ENCODE measurements around the gene COL6A1. TPM values are rescaled to one million over a fixed set of nuclear protein-coding genes. Genes with fewer than 3 reads are reported as not detected.

COL6A1 gene
- total RNA-seq, 1 experiment from 2014 or later, result 87.5 TPM

DNA sequence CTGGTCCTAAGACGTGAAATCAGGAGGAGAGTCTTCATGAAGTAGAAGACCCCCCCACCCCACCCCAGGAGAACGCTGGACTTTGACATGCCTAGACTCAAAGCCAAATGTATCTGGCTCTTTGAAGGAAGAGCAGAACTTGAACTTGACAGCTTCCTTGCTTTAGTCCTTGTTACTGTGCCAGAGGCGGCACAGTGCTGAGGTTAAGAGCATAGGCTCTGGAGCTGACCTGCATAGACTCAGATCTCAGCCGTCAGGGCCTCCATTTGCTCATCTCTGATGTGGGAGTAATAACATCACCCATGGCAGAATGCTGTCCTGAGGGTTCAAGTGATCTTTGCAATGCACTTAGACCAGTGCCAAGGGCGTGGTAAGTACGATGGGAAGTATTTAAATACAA lies 39.0 kb downstream of the COL6A1 start:
- Histone ChIP-seq H3K4me1 (ENCODE audit: control insufficient read depth in 1 of 2, insufficient read depth in 2 of 2, low read length in 2 of 2) (no peaks in the 10 kb centered on the region), H3K27ac (ENCODE audit: low read depth, low read length) (no peak overlapping the region), H3K9me2 (ENCODE audit: insufficient read depth) (no peaks in the 10 kb centered on the region), H3K36me3 (ENCODE audit: control insufficient read depth in 1 of 2, insufficient read depth in 2 of 2, low read length in 2 of 2) (no peaks in the 10 kb centered on the region), H2AFZ (ENCODE audit: low read depth, low read length, poor library complexity, severe bottlenecking) (no peak overlapping the region), H3K9me3 (ENCODE audit: control insufficient read depth in 1 of 2, insufficient read depth in 1 of 2, low read depth in 1 of 2, low read length in 2 of 2) (no peaks in the 10 kb centered on the region), H3K9ac (ENCODE audit: low read length) (no peak overlapping the region), H3K4me3 (replicated peaks in 1 of 2; ENCODE audit: low read depth in 1 of 2, low read length in 2 of 2) (no peak overlapping the region), H3K27me3 (ENCODE audit: insufficient read depth, low read length) (peaks cover 14% of the 10 kb centered on the region; the same call in 1 of the 2 replicates), H3K4me2 (ENCODE audit: low read length) (no peak overlapping the region), H3K79me2 (ENCODE audit: insufficient read depth, low read length) (no peaks in the 10 kb centered on the region), H4K20me1 (ENCODE audit: insufficient read depth) (no peaks in the 10 kb centered on the region)
- BruUV-seq (replicated peaks), result no TSS peak
- ATAC-seq, result no peak
- CTCF ChIA-PET, result no interaction called here
- intact Hi-C loops (cut with micrococcal nuclease), result no loop called here
- POLR2A ChIA-PET, result no interaction called here
- no peak for DNase-seq (ENCODE audit: low read depth, low spot score)
- TF ChIP-seq SRF (IDR thresholded peaks at IDR 0.05; ENCODE audit: low read depth) (no peak), ZNF274 (IDR thresholded peaks at IDR 0.05; ENCODE audit: low read depth, low read length) (no peak)
- RAD21 ChIA-PET (ENCODE audit: low non-redundant PET in 1 of 2, low total read pairs in 2 of 2, uncharacterized antibody in 2 of 2, unreplicated experiment in 2 of 2), result no interaction called here

DNA sequence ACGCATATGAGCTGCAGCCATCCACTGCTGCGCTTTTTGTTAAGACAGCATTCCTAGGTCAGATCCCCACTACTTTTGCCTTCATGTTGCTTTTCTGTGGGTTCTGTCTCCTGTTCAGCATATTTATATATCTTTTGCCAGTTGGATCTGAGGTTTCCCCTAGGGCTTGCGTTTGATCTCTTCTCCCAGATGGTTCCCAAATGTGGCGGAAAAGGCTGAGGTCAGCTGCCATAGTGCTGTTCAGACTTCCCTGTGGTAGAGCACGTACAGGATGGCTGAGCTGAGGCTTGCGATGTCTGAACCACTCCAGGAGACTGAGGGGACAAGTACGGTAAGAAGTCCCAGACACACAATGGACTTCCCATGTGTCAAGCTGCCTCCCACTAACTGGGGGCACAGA lies 39.8 kb downstream of the COL6A1 start:
- no peaks in the 10 kb centered on the region for H3K4me1 ChIP-seq (ENCODE audit: control insufficient read depth in 1 of 2, insufficient read depth in 2 of 2, low read length in 2 of 2)
- no peak overlapping the region for H3K4me2 ChIP-seq (ENCODE audit: low read length)
- no peak overlapping the region for H3K27ac ChIP-seq (ENCODE audit: low read depth, low read length)
- no peak overlapping the region for H3K9ac ChIP-seq (ENCODE audit: low read length)
- H3K27me3 ChIP-seq (ENCODE audit: insufficient read depth, low read length), result peaks cover 7% of the 10 kb centered on the region; the same call in 1 of the 2 replicates
- no peak overlapping the region for H2AFZ ChIP-seq (ENCODE audit: low read depth, low read length, poor library complexity, severe bottlenecking)
- BruUV-seq (replicated peaks), result no TSS peak
- ChIA-PET POLR2A (no interaction called here), RAD21 (ENCODE audit: low non-redundant PET in 1 of 2, low total read pairs in 2 of 2, uncharacterized antibody in 2 of 2, unreplicated experiment in 2 of 2) (no interaction called here), CTCF (no interaction called here)
- H3K36me3 ChIP-seq (ENCODE audit: control insufficient read depth in 1 of 2, insufficient read depth in 2 of 2, low read length in 2 of 2), result no peaks in the 10 kb centered on the region
- DNase-seq (ENCODE audit: low read depth, low spot score), result no peak
- no peak for ATAC-seq
- H3K79me2 ChIP-seq (ENCODE audit: insufficient read depth, low read length), result no peaks in the 10 kb centered on the region
- H4K20me1 ChIP-seq (ENCODE audit: insufficient read depth), result no peaks in the 10 kb centered on the region
- intact Hi-C loops (cut with micrococcal nuclease), result no loop called here
- H3K4me3 ChIP-seq (replicated peaks in 1 of 2; ENCODE audit: low read depth in 1 of 2, low read length in 2 of 2), result no peak overlapping the region
- H3K9me3 ChIP-seq (ENCODE audit: control insufficient read depth in 1 of 2, insufficient read depth in 1 of 2, low read depth in 1 of 2, low read length in 2 of 2), result no peaks in the 10 kb centered on the region
- no peaks in the 10 kb centered on the region for H3K9me2 ChIP-seq (ENCODE audit: insufficient read depth)
- TF ChIP-seq CEBPB (IDR thresholded peaks at IDR 0.05; ENCODE audit: low read depth) (no peak), SIN3A (IDR thresholded peaks at IDR 0.05; ENCODE audit: low read depth) (no peak), CBX3 (IDR thresholded peaks at IDR 0.05; ENCODE audit: low read depth) (no peak), EGR1 (IDR thresholded peaks at IDR 0.05; ENCODE audit: low read depth) (no peak), ELF1 (IDR thresholded peaks at IDR 0.05; ENCODE audit: borderline replicate concordance, low read depth) (no peak), TCF7L2 (IDR thresholded peaks at IDR 0.05; ENCODE audit: borderline replicate concordance, extremely low read depth, insufficient read depth, insufficient read length) (no peak), YY1 (IDR thresholded peaks at IDR 0.05; ENCODE audit: extremely low read depth, insufficient replicate concordance, low read depth, low read length) (no peak), ZNF274 (IDR thresholded peaks at IDR 0.05; ENCODE audit: low read depth, low read length) (no peak), ZBTB33 (IDR thresholded peaks at IDR 0.05; ENCODE audit: extremely low read depth, insufficient replicate concordance, low read length) (no peak), POLR2AphosphoS5 (IDR thresholded peaks at IDR 0.05; ENCODE audit: low read depth, low read length) (no peak), EZH2 (IDR thresholded peaks at IDR 0.05) (no peak), POLR2A (IDR thresholded peaks at IDR 0.05; ENCODE audit: borderline replicate concordance, extremely low read depth, insufficient read depth, insufficient read length) (no peak), JUND (IDR thresholded peaks at IDR 0.05) (no peak), ZFX (IDR thresholded peaks at IDR 0.05) (no peak), SP1 (IDR thresholded peaks at IDR 0.05; ENCODE audit: low read depth) (no peak)
- TF ChIP-seq, protein P1, sequence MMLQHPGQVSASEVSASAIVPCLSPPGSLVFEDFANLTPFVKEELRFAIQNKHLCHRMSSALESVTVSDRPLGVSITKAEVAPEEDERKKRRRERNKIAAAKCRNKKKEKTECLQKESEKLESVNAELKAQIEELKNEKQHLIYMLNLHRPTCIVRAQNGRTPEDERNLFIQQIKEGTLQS (IDR thresholded peaks at IDR 0.05), result no peak
- TF ChIP-seq, protein P2, sequence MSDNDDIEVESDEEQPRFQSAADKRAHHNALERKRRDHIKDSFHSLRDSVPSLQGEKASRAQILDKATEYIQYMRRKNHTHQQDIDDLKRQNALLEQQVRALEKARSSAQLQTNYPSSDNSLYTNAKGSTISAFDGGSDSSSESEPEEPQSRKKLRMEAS (IDR thresholded peaks at IDR 0.05), result no peak
- TF ChIP-seq, protein P3, sequence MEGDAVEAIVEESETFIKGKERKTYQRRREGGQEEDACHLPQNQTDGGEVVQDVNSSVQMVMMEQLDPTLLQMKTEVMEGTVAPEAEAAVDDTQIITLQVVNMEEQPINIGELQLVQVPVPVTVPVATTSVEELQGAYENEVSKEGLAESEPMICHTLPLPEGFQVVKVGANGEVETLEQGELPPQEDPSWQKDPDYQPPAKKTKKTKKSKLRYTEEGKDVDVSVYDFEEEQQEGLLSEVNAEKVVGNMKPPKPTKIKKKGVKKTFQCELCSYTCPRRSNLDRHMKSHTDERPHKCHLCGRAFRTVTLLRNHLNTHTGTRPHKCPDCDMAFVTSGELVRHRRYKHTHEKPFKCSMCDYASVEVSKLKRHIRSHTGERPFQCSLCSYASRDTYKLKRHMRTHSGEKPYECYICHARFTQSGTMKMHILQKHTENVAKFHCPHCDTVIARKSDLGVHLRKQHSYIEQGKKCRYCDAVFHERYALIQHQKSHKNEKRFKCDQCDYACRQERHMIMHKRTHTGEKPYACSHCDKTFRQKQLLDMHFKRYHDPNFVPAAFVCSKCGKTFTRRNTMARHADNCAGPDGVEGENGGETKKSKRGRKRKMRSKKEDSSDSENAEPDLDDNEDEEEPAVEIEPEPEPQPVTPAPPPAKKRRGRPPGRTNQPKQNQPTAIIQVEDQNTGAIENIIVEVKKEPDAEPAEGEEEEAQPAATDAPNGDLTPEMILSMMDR (IDR thresholded peaks at IDR 0.05 in 2 of 3, conservative IDR thresholded peaks at IDR 0.05 in 1 of 3; ENCODE audit: borderline replicate concordance in 1 of 3, insufficient read depth in 1 of 3, low read depth in 2 of 3, low read length in 2 of 3), result no peak
